GM18873 (cell line): ENCODE data around the gene ZCCHC17.

ENCODE experiments used
- ATAC-seq: cut with Tn5 transposase; IDR thresholded peaks from one replicate; pipeline ENCODE4 v1.9.1; 2021; ENCODE audit warnings: mild to moderate bottlenecking, moderate library complexity, moderate number of reproducible peaks; ENCODE audit not compliant: unreplicated experiment, low FRiP score

Gene ZCCHC17

DNA sequence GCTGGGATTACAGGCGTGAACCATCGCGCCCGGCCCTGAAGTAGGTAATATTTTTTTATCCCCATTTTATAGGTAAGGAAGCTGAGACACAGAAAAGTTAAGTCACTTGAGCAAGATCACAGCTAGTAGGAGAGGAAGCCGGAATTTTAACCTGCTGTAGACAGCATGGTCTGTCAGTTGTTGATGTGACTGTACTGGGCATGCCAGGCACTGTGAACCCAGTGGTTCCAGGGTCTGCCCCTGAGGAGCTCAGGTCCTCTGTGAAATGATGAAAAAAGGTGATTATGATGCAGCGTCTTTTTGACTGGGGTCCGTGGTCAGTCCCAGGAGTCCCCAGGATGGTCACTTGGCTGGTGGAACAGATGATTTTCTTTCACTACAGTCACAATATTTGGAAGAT lies 92.8 kb downstream of the ZCCHC17 start:
- ATAC-seq = no peak

DNA sequence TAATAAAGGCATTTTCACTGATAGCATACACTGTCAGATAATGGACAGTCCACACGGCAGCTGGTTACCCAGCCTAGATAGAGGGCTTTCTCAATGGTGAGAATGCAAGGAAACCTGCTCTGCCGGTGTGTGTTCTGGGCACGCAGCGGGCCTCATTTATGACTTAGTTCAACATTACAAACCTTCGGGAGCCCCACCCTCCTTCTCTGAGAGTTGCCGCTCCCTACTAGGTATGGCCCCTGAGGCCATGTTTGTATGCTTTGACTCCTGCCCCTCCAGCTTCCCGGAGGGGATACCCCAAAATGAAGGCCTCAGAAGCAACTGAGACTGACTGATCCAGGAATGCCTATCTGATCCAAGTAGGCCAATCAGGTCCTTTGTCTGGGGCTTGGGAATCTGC lies 93.2 kb downstream of the ZCCHC17 start:
- ATAC-seq = no peak

DNA sequence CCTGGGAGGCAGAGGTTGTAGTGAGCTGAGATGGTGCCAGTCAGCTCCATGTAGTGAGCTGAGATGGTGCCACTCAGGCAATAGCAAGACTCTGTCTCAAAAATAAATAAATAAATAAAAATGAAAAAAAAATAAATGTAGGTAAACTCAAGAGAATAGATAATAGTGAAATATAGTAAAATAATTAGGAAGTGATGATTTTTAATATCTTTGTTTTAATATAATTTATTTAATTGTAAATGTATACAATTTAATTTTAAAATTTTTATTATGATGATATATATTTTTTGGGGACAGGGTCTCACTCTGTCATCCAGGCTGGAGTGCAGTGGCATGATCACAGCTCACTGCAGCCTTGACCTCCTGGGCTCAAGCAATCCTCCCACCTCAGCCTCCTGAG lies 96.6 kb downstream of the ZCCHC17 start:
- no peak for ATAC-seq

DNA sequence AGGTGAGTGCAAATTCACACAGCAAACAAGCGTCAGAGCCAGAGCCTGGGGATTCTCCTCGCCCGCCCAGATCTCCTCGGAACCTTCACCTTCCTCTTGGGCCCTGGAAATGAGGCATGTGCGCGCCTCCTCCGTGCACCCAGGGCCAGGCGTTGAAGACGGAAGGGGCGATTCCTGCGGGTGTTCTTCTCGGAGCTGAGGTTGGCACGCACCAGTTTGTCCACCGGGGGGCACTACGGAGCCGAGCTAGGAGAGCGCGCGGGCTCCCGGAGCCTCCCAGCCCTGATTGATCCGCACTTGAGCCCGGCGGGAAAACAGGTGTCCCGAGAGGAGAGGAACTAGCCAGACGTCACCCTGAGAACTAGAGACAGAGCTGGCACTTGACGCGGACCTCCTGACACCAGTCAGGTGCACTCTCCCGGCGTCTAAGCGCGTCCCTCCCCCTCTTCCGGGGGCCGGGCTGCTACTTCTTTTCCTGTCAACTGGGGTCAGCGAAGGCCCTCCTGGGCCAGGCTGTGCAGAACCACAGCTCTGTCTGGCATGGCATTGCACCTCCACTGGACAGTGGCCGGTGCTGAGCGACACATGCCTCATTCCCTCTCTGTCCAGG lies 97.9 kb downstream of the ZCCHC17 start:
- ATAC-seq = no peak

DNA sequence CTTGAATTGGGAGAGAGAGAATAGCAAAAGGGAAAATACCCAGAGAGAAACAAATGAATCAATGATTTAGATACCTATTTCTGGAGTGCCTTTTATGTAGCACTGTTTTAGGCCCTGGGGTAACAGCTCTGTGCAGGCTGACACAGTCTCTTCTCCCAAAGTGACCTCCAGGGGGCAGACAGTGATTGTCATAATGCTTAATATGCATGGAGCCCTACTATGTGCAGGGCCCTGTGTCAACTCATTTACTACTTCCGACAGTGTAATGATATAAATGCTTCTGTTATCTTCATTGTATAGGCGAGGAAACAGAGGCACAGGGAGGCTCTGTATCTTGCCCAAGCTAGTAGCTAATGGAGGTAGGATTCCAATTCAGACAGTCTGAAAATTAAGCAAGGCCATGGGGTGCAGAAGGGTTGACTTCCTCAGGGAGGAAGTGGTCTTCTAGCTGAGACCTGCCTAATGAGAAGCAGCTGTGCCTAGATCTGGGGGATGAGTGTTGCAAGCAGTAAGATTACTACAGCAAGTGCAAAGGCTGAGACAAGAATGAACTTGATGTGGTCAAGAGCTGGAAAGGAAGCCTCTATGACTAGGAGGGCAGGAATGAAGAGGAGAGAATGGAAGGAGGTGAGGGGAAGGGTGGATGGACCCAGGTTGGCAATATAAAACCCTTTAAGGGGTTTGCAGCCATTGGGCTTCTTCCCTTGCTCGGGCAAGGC lies 100.0 kb downstream of the ZCCHC17 start:
- ATAC-seq = no peak

DNA sequence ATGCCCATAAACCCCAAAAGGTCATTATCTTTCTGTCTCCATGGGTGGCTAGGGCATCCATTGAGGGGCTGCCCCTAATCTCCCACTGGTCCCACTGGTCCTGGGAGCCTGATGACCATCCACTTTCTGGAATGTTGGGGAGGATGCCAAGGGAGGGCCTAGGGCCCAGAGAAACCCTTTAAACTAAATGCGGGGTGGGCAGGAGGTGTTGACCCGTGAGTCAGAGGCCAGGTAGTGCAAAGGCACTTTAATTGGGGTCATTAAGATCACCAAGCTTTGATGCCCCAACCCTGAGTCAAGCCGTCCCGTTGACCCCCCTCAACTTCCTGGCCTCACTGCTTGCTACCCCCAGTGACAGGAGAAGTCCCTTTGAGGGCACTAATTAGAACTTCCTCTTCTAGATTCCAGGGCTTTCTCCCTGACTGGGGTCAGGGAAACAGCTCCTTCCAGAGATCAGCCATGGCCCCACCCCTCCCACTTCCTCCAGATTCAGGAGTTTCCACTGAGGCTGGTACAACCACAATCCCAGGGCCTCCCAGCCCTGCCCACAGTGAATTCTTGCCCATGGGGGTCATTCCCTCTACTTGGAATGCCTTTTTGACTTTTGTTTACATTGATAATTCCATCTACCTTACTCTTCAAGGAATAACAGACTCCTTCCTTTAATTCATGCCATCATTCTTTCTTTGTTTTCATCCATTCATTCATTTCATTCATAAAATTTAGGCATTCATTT lies 100.7 kb downstream of the ZCCHC17 start:
- no peak for ATAC-seq

DNA sequence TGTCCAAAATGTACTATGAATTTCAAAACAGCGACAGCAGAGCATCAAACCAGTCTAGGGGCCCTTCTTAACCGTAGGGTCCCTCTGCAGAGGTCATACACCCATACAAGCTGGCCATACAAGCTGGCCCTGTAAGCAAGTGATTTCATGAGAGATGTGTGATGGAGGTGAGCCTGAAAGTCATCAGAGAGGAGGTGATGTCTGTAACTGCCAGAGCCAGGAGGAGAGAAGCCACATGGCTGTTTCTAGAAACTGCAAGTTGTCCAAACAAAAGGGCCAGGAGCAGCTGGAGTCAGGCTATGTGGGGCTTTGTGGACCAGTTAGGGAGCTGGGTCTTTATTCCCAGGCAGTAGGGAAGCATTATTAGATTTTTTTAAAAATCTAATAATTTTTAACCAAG lies 101.4 kb downstream of the ZCCHC17 start:
- ATAC-seq = no peak

DNA sequence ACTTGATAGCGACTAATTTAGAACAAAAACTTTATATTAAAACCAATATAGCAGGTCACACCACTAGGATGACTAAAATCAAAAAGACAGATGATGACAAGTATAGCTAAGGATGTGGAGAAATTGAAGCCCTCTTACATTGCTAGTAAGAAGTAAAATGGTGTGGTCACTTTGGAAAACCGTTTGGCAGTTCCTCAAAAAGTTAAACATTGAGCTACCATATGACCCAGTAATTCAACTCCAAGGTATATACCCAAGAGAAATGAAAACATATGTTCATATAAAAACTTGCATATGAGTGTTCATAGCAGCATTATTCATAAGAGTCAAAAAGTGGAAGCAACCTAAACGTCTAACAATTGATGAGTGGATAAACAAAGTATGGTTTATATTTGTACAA lies 103.1 kb downstream of the ZCCHC17 start:
- ATAC-seq = no peak

GRCh38 chr1:31400393-31400792 lies 103.6 kb downstream of the ZCCHC17 start:
- ATAC-seq = no peak

- no peak for ATAC-seq
Measured at GRCh38 chr1:31401241-31401640, 104.4 kb downstream of the ZCCHC17 start.

DNA sequence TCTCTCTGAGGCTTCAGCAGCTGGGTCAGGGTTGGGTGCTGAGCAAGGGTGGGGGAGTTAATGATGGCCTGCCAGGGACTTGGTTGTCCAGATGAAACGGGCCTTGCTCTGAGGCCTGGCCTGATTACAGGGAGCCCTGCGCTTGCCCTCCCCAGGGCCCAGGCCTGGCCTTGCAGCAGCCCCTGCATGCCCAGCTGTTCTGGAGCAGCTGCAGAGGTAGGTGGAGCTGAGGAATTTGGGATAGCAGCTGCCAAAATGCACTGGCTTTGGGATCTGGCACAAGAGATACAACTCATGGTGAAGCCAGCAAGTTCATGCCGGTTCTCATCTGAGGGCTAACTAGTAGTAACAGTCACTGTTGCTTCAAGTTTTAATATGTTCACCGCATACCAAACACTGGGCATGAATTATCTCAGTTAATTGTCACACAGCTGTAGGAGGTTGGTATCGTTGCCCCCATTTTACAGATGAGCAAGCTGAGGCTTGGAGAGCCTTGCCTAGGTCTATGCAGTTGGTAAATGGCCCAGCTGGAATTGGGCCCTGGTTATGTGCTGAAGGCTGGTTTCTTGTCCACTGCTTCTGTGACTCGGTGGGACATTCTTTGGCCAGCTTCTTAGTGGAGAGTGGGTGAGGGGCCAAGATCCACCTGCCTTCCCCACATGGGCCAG lies 108.9 kb downstream of the ZCCHC17 start:
- ATAC-seq = no peak

DNA sequence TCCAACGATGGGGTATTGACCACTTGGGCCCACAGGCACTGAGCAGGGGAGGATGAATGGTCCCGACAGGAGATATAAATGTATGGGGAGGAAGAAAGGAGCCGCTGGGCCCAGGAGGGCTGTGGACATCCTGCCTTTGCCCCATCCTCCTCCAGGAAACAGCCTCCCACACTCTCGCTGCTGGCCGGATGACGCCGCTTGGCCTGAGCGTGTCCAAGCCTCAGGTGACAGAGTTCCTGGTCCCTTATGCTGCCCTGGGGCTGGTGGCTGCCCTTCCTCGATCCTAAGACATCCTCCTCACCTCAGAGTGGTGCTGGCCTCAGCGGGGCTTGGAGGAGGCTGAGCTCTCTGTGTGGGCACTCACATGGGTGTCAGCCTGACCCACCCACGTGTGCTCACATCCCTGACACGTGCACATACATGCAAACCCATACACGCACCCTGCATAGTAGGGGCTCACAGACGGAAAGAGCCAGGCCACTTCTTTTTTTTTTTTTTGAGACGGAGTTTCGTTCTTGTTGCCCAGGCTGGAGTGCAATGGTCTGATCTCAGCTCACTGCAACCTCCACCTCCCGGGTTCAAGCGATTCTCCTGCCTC lies 110.3 kb downstream of the ZCCHC17 start:
- no peak for ATAC-seq

GRCh38 chr1:31408788-31409318 lies 112.0 kb downstream of the ZCCHC17 start:
- no peak for ATAC-seq

DNA sequence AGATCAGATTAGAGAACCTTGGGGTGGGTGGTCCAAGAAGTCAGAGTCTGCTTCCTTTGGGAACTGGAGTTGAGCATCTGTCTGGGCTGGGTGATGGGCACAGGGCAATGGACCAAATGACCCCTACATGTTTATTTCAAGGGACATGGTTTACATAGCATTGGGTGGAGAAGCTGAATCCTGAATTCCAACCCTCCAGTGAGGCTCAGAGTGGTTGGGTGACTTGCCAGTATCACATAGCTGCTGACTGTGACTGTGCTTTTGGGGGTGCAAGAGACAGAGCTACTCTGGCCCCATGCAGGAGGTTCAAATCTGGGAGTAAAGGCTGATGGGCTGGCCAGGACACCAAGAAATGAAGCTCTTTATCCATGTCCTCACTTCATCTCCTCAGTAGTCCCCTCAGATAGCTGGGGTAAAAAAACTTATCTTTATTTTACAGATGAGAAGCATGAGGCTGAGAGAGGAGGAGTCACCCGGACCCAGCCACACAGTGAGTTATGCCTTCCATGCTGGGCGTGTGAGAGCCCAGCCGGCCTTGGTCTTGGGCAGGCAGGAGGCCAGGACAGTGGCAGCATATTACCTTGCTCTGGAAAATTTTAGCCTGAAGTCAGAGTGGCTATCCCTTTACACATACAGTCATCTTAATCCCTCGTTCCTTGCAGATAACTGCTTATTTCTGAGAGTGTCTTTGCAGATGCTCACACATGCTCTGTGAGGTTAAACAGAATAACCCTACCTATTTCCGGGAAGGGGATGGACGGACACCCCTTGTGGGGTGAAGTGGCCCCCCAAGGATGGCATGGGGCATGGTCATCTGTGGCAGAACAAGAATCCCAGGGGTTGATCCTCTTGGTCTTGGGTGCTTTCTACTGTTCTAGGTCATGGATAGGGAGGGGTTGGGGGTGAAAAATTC lies 113.4 kb downstream of the ZCCHC17 start:
- ATAC-seq = no peak

DNA sequence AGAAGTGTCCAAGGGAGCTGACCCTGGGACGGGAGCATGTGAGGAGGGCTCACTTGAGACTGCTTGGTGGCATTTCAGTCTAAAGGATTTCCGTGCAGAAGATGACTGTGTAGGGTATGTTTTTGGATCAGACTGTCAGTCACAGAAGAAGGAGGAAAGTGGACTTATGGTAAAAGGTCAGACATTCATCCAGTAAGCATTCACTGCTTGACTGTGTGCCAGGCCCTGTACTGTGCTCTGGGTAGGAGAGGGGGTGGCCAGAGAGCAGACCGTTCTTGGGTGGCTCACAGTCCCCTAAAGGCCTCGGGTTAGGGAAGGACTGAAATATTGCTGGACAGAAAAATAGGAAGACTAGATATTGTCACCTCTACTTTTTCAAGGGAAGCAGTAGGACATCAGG lies 114.0 kb downstream of the ZCCHC17 start:
- ATAC-seq = no peak

GRCh38 chr1:31412205-31412604 lies 115.4 kb downstream of the ZCCHC17 start:
- ATAC-seq = no peak

DNA sequence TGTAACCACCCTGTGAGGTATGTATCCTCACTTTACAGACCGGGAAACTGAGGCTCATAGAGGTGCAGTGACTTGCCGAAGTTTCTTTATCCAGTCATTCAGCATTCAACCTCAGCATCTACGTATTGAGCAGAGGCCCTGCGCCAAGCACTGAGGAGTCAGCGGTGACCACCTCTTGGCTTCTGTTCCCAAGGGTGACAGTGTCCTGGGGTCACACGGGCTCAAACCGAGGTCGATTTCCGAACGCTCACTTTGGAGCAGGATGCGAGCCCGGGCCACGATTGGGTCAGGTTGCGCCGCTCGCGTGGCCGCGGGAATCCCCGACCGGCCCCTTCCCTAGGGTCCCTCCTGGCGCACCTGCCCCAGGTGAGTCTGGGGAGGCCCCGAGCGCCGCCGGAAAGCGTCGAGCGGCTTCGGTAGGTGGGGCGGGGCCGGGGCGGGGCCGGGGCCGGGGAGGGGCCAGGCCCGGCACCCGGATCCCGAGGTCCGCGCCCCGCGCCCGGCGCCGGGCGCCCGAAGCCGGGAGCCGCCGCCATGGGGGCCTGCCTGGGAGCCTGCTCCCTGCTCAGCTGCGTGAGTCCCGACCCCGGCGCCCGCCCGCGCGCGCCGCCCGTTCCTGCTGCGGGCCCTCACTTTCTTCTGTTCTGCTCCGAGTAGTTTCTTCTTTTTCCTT lies 116.0 kb downstream of the ZCCHC17 start, which contains the start of gene SERINC2:
SERINC2 (plus strand) TSS at position 482 of the 673 bp plus-strand sequence; CDS start at position 535, 53 bp downstream.
- ATAC-seq = no peak

DNA sequence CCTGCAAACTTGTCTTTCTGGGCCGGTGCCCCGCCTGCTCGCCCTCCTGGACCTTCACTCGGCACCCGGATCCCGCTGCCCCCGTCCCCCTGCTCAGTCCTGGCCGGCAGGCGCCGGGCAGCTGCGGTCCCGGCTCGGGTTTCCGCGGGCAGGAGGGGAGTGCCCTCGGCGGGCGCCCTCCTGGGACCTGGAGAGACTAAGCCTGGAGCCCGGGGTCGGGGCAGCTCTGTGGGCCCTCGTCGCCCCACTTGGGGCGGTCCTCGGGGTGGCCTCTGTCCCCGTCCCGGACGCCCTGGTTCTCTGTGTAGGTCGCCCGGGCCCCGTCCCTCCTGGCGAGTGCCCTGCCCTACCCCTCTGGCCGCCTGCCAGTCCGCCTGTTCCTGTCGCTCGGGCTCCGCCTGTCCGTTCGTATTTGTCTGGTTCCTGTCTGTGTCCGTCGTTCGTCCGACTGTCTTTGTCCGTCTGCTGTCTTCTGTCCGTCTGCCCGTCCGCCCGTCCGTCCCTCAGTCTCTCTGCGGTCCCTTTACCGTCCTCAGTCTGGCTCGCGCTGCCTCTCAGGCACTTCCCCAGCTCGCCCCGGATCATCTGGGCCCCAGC lies 116.7 kb downstream of the ZCCHC17 start:
- no peak for ATAC-seq
